ENCODE measurements around the gene SAMD8. TPM values are rescaled to one million over a fixed set of nuclear protein-coding genes. Genes with fewer than 3 reads are reported as not detected.

The SAMD8 gene
- total RNA-seq, 2 donors from 2014 or later, result 8.9 to 21.5 TPM

DNA sequence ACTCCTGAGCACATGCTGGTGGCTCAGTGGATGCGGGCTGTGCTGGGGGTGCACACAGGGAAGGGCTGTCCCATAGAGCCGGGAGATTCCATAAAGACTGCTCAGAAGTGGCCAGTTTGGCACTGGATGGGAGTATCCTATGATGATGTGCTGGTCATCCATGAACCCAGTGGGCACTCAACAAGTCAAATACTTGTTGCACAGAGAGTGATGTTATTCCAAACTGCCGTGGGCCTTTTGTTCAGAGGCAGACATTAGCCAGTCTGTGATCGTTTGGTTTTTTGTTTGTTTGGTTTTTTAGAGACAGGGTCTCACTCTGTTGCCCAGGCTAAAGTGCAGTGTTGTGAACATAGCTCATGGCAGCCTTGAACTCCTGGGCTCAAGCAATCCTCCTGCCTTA is 30.9 kb upstream of the SAMD8 start:
- Histone ChIP-seq H3K9ac (ENCODE audit: low read depth in 2 of 2, low read length in 2 of 2) (no peak overlapping the region), H3K4me1 (no peaks in the 10 kb centered on the region), H3K9me3 (no peaks in the 10 kb centered on the region), H3K36me3 (no peaks in the 10 kb centered on the region), H3K27ac (no peak overlapping the region), H3K4me3 (no peak overlapping the region), H3K27me3 (no peaks in the 10 kb centered on the region)
- intact Hi-C loops (cut with DNase I), result no loop called here
- TF ChIP-seq, protein P1, sequence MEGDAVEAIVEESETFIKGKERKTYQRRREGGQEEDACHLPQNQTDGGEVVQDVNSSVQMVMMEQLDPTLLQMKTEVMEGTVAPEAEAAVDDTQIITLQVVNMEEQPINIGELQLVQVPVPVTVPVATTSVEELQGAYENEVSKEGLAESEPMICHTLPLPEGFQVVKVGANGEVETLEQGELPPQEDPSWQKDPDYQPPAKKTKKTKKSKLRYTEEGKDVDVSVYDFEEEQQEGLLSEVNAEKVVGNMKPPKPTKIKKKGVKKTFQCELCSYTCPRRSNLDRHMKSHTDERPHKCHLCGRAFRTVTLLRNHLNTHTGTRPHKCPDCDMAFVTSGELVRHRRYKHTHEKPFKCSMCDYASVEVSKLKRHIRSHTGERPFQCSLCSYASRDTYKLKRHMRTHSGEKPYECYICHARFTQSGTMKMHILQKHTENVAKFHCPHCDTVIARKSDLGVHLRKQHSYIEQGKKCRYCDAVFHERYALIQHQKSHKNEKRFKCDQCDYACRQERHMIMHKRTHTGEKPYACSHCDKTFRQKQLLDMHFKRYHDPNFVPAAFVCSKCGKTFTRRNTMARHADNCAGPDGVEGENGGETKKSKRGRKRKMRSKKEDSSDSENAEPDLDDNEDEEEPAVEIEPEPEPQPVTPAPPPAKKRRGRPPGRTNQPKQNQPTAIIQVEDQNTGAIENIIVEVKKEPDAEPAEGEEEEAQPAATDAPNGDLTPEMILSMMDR (IDR thresholded peaks at IDR 0.05), result no peak
- no peak for DNase-seq

DNA sequence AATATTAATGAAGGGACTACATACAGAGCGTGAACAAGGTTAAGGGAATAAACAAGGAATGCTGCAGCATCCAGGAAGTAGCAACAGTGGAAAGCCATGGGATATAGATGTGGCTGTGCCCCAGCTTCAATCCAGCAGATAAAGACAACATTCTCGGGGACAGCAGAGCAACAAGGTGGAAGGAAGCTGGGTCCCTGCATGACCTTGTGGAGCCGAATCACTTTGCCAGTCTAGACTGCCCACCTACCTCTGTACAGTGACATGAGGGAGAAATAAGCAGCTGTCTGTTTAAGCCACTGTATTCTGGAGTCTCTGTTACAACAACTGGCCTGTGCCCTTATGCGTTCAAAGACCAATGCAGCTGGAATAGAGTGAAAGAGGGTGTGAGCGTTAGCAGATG is 30.1 kb upstream of the SAMD8 start:
- TF ChIP-seq, protein P1 (IDR thresholded peaks at IDR 0.05), result no peak
- H3K4me3 ChIP-seq, result no peak overlapping the region
- DNase-seq, result no peak
- no peak overlapping the region for H3K27ac ChIP-seq
- no peaks in the 10 kb centered on the region for H3K27me3 ChIP-seq
- intact Hi-C loops (cut with DNase I), result no loop called here
- no peak overlapping the region for H3K9ac ChIP-seq (ENCODE audit: low read depth in 2 of 2, low read length in 2 of 2)
- no peaks in the 10 kb centered on the region for H3K9me3 ChIP-seq
- H3K36me3 ChIP-seq, result no peaks in the 10 kb centered on the region
- H3K4me1 ChIP-seq, result no peaks in the 10 kb centered on the region

GRCh38 chr10:75083972-75084833 is 27.3 kb upstream of the SAMD8 start:
- no peaks in the 10 kb centered on the region for H3K9me3 ChIP-seq
- intact Hi-C loops (cut with DNase I), result no loop called here
- TF ChIP-seq, protein P1 (IDR thresholded peaks at IDR 0.05), result no peak
- H3K36me3 ChIP-seq, result no peaks in the 10 kb centered on the region
- no peak overlapping the region for H3K9ac ChIP-seq (ENCODE audit: low read depth in 2 of 2, low read length in 2 of 2)
- H3K4me3 ChIP-seq, result no peak overlapping the region
- no peaks in the 10 kb centered on the region for H3K4me1 ChIP-seq
- no peak overlapping the region for H3K27ac ChIP-seq
- DNase-seq, result no peak
- no peaks in the 10 kb centered on the region for H3K27me3 ChIP-seq

DNA sequence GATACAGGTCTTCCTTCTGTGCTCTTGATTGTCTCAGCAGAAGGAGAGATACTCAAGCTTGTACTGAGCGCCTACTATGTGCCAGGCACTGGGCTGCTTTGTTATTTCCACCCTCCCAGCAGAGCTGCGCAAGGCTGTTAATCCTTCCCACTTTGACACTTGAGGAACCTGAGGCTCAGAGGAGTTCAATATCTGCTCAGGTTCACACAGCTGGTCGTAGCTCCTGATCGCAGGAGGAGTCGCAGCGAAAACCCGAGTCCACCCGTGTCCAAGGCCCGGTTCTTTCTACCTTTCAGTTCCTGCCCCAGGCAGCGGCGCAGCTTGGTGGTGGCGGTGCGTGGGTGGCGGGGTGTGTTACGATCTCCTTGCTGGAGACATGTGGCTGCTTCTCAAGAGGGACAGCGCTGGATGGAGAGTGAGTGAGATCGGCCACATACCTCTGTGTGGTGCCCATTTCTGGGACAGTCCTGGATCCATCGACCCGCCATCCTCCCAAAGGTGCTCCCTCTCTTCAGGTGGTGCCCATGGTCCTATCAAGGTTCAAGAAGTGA is 26.5 kb upstream of the SAMD8 start:
- H3K36me3 ChIP-seq, result no peaks in the 10 kb centered on the region
- no peaks in the 10 kb centered on the region for H3K27me3 ChIP-seq
- H3K9me3 ChIP-seq, result no peaks in the 10 kb centered on the region
- no peak overlapping the region for H3K27ac ChIP-seq
- DNase-seq, result no peak
- intact Hi-C loops (cut with DNase I), result no loop called here
- TF ChIP-seq, protein P1 (IDR thresholded peaks at IDR 0.05), result no peak
- H3K9ac ChIP-seq (ENCODE audit: low read depth in 2 of 2, low read length in 2 of 2), result no peak overlapping the region
- H3K4me1 ChIP-seq, result no peaks in the 10 kb centered on the region
- H3K4me3 ChIP-seq, result no peak overlapping the region

GRCh38 chr10:75086278-75086934 is 25.1 kb upstream of the SAMD8 start:
- Histone ChIP-seq H3K9me3 (no peaks in the 10 kb centered on the region), H3K27me3 (no peaks in the 10 kb centered on the region), H3K9ac (ENCODE audit: low read depth in 2 of 2, low read length in 2 of 2) (no peak overlapping the region), H3K4me3 (no peak overlapping the region), H3K27ac (no peak overlapping the region), H3K36me3 (no peaks in the 10 kb centered on the region), H3K4me1 (no peaks in the 10 kb centered on the region)
- intact Hi-C loops (cut with DNase I), result no loop called here
- DNase-seq, result no peak
- TF ChIP-seq, protein P1 (IDR thresholded peaks at IDR 0.05), result no peak

Data from colonic mucosa (tissue), 4 donors.